HFF-Myc (cell line): Measurements from ENCODE around the gene RBMXL3.

ENCODE experiments used
- DNase-seq: peaks from one replicate; pipeline ENCODE4 v3.0.0-alpha.2; 2011; ENCODE audit warnings: low read depth; ENCODE audit errors: extremely low read depth
- H3K4me3 ChIP-seq: replicated peaks from 2 replicates; pipeline ENCODE4 v1.5.1; 2011; ENCODE audit warnings: low read depth, mild to moderate bottlenecking, control low read depth, low read length
- TF ChIP-seq, protein P1 (sequence below): IDR thresholded peaks from 2 replicates; pipeline ENCODE4 v1.5.1; 2012; ENCODE audit warnings: mild to moderate bottlenecking, low read depth, low read length, control low read depth; ENCODE audit errors: missing control alignments

RBMXL3 gene

DNA sequence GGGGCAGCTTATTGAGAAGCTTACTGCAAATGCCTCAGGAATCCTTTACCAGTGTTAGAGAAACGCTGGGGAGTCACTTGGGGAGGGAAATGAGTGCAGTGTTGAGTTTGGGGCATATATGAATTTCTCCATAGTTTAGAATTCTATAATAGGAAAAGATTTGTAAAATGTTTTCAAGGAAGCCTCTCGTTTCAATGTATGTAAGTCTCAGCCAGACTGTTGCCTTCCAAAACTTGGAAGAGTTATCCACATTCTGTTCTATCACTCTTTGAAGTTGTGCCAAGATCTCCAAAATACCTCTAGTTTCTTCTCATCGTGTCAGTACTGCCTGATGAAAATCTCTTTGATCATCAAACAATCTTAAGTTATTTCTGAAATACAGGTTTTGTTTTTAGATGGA, 45.3 kb downstream of the RBMXL3 start:
- peak overlapping the region; percentile 59 for H3K4me3 ChIP-seq
- no peak for DNase-seq
- TF ChIP-seq, protein P1, sequence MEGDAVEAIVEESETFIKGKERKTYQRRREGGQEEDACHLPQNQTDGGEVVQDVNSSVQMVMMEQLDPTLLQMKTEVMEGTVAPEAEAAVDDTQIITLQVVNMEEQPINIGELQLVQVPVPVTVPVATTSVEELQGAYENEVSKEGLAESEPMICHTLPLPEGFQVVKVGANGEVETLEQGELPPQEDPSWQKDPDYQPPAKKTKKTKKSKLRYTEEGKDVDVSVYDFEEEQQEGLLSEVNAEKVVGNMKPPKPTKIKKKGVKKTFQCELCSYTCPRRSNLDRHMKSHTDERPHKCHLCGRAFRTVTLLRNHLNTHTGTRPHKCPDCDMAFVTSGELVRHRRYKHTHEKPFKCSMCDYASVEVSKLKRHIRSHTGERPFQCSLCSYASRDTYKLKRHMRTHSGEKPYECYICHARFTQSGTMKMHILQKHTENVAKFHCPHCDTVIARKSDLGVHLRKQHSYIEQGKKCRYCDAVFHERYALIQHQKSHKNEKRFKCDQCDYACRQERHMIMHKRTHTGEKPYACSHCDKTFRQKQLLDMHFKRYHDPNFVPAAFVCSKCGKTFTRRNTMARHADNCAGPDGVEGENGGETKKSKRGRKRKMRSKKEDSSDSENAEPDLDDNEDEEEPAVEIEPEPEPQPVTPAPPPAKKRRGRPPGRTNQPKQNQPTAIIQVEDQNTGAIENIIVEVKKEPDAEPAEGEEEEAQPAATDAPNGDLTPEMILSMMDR, result no peak

- DNase-seq, result no peak
- TF ChIP-seq, protein P1, result no peak
- H3K4me3 ChIP-seq, result no peak overlapping the region
Measured at GRCh38 chrX:115236560-115236959, 47.4 kb downstream of the RBMXL3 start.

GRCh38 chrX:115237056-115237455, 47.8 kb downstream of the RBMXL3 start:
- TF ChIP-seq, protein P1, result no peak
- H3K4me3 ChIP-seq, result no peak overlapping the region
- DNase-seq, result no peak
